CD4-positive, alpha-beta T cell treated with Interleukin-17A for 1 hour (primary cell): ENCODE data around the gene SLC1A7.

Experiments used
- DNase-seq: peaks from one replicate; pipeline ENCODE4 v3.0.0-alpha.2; 2020

Gene SLC1A7

GRCh38 chr1:53088616-53089300 lies 53.7 kb downstream of the SLC1A7 start:
- DNase-seq = no peak

DNA sequence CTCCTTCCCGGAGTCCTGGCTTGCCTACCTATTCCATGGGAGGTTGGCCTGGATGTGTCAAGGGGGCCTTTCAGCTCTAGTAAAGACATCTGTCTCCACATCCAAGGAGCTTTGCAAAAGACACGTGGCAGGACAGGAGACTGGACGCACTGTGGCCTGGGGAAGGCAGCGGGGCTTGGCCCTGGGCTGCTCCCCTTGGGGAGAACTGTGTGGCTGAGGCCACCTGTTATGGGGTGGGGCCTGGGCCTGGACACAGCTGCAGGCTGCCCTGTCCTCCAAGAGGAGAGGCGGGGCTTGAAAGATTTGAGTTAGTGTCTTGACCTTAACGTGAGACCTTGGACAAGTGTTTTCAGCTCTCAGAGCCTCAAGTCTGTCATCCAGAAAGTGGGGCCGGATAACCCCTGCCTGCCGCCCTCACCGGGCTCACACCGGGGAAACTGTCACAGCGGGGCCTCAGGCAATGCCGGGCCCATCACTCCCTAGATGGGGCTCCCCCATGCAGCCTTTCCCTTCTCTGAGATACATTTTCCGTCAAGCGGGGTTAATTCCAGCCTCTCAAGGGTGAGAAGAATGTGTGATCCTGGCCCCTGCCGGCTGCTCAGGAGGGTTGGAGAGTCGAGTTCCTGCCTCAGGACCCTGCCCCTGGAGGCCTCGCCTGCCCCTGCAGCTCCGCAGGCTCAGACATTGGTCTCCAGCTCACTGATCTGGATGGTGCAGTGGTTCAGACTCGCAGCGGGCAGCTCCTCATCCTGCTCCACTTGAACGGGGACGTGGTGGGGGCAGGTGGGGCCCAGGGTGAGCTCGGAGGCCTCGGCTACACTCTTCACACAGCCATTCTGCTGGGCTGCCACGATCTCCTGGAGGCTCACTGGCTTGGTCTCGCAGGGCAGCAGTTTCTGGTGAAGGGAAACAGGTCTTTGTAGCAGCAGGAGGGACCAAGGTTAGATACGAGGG lies 54.8 kb downstream of the SLC1A7 start:
- DNase-seq = no peak

- no peak for DNase-seq
Measured at GRCh38 chr1:53086491-53087070, 55.9 kb downstream of the SLC1A7 start.

DNA sequence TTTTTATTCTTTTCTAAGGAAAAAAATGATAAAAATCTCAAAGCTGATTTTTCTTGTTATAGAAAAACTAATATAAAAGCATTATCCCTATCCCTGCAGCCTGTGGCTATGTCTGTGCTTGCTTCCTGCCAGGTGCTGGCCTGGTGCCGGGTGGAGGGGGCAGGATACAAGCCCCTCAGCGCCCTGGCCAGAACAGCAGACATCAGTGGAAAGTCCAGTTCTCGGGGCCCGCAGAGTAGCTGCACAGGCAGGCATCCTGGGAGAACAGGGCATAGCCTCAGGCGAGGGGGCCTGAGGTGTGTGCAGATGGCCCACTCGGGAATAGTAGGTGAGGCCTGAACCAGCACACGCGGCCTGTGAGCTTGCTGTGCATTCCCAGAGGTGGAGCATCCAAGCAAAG lies 57.0 kb downstream of the SLC1A7 start:
- DNase-seq = no peak

- DNase-seq = peak; percentile 37
Measured at GRCh38 chr1:53084589-53084971, 57.9 kb downstream of the SLC1A7 start.

GRCh38 chr1:53083636-53084588 lies 58.5 kb downstream of the SLC1A7 start:
- DNase-seq = no peak

DNA sequence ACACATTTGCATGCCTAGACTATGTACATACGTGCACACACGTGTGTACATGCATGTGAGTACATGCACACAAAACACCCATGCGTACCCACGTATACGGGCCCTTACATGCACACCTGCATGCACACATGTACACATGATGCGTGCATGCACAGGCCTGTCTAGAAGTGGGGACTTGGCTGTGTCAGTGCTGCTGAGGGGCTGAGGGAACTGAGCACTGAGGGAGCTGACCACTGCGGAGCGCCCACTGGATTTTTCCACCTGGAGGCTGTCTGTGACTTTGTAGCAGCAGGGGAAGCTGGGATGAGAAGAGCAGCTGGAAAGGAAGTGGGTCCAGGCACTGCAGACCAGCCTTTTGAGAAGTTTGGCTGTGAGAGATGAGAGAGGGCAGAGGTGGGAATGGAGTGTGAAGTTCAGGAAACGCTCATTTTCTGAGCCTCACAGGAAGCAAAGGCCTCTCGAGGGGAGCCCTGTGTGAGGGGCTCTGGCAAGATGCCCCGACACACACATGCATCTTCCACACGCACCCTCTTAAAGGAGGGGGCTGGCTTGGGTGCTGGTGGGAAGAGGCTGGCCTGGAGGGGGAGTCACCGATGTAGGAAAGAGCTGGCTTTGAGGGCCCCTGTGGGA lies 59.5 kb downstream of the SLC1A7 start:
- DNase-seq = no peak

GRCh38 chr1:53081384-53082066 lies 60.9 kb downstream of the SLC1A7 start:
- no peak for DNase-seq

DNA sequence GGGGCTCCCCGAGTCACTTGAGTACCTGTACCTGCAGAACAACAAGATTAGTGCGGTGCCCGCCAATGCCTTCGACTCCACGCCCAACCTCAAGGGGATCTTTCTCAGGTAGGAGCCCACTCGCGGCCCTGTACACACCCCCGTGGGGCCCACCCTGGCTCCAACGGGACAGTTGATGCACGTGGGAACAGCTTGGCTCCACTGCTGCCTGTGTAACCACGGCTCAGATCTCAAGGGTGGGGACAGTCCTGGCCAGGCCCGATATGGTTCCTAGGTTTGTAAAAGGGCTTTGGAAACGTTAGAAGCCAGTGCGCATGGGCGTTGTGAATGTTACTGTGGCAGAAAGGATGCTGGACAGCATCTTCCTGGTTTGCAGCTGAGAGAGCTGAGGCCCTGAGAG lies 61.7 kb downstream of the SLC1A7 start:
- DNase-seq = no peak

DNA sequence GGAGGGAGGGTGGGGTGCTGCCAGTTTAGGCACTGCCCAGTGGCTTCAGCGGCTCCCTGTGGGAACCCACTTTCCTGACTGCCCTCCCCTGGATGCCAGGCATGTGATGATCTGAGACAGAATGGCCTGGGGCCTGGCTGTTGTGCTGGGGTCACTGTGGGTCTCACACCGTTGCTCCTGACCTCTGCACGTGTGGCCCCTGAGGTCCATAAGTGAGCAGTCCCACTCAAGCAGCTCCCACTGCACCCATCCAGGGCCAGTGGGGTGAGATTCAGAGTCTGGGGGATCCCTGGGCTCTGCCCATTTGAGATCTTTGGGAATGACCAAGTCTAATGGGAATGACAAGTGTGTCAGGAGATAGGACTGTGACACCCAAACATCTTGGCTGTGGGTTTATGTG lies 62.4 kb downstream of the SLC1A7 start:
- DNase-seq = no peak

- no peak for DNase-seq
Measured at GRCh38 chr1:53079251-53079650, 63.2 kb downstream of the SLC1A7 start.

GRCh38 chr1:53078333-53079101 lies 63.9 kb downstream of the SLC1A7 start:
- DNase-seq = no peak

DNA sequence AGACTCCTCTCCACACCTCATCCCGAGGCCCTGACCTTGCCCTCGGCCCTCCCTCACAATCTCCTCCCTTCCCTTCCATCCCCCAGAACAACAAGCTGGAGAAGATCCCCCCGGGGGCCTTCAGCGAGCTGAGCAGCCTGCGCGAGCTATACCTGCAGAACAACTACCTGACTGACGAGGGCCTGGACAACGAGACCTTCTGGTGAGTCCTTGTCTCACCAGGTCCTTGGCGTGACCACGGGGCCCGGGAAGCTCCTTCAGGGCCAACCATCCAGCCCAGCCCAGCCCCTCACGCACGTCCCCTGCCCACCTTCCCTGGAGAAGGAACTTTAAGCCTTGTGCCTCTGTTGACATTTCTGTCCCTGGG lies 64.9 kb downstream of the SLC1A7 start:
- no peak for DNase-seq

DNA sequence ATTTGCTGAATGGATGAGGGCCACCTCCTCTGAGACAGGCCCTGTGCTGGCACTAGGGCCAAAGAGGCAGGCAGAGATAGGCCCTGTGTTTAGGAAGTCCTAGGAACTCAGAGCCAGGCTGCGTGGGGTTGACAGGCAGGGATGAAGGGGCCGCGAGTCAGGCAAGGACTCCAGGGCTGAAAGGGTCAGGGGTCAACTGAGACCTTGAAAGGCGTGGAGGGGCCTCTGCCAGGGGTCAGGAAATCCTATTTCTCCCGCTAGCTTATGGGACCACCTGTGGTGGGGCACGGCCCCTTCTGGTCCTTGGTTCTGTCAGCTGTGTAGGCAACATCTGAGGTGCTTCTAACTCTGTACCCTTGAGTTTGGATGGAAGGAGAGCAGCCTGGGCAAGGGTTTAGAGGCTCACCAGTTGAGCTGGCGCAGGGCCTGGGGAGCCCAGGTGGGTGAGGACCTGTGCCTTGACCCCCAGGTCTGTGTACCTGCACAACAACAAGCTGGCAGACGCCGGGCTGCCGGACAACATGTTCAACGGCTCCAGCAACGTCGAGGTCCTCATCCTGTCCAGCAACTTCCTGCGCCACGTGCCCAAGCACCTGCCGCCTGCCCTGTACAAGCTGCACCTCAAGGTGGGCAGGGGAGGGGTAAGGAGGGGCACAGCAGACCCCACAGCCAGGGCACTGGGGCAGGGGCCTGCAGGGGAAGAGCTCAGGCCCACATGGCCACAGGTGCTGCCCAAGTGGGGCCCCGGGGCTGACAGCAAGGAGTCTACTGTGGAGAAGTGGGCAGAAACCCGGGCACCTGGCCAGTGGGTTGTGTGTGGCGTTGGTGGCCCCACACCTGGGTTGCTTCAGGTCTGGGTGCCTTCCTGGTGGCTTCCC lies 65.5 kb downstream of the SLC1A7 start:
- no peak for DNase-seq

DNA sequence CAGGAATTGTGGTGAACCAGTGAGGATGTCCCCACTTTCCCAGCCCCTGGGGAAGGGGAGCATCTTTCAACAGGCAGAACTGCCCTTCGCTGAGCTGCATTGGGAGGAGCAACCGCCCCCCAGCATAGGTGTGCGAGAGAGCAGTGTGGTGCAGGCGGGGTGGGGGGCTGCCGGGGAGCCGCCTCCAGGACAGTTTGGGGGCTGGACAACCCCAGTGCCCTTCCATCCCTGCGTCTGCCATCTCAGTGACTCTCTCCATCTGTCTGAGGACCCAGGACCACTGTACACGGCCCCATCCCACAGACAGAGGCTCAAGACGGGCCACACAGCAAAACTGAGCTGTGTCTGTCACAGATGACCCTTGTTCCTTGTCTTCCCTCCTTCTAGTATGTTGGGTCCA lies 66.3 kb downstream of the SLC1A7 start:
- no peak for DNase-seq

DNA sequence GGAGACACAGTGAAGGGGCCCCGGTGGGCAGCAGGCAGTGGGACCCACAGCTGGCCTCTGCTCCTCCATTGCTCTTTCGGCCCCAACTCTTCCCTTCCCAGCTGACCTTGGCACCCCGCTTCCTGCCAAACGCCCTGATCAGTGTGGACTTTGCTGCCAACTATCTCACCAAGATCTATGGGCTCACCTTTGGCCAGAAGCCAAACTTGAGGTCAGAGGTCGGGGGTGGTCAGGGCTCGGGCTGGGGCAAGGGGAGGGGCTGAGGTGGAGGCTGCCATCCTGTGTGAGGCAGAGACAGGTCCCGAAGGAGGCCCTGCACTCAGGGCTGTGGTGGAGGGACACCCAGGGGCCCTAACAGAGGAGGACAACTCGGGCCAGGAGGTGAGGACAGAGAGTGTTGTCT lies 66.7 kb downstream of the SLC1A7 start:
- no peak for DNase-seq

DNA sequence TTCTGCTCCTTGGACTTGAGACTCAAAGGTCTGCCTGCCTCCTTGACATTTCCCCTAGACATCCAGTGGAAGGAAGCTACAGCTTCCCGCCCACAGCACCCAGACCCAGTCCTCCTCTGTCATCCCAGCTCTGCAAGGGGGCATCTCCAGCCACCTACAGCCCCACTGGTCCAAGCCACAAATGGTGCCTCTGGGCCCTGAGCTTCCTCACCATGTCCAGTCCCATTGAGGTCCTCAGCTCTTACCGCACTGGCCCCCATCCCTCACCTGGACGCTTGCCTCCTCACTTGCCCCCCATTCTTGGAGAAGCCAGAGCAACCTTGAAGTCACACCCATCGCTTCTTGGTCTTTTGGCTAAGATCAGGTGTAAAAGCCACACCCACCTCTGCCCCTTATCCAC lies 67.2 kb downstream of the SLC1A7 start:
- DNase-seq = no peak

DNA sequence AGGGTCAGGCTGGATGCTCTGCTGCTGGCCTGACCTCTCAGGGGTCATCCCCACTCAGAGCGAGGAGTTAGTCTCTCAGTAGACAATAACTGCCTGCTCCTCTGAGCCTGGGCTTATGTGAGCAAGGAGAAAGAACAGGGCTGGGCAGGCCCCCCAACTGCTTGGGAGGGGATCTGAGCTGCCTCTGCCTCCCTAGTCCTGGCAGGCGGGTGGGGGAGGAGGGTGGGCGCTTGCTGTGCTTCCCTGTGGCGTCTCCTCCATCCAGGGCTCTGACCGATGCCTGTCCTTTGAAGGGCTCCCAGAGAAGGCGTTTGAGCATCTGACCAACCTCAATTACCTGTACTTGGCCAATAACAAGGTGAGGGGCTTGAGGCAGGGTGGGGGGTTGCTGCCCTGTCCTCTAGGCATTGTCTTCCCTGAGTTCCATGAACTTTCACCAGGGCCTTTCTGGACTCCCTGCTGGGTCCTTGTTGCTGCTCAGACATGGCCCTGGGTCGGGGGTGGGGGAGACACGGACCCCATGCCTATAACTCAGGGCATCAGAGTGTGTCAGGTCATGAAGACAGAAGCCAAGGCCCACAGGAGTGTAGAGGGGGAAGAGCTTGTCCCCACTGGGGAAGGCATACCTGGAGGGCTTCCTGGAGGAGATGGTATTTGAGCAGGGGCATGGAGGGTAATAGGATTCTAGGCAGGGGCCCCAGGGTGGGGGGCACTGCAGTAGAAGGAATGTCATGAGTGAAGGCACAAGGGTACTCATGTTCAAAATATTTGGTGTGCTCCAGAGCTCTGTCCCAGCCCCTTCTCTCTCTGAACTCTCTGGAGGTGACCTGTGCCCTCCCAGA lies 67.9 kb downstream of the SLC1A7 start:
- DNase-seq = no peak

GRCh38 chr1:53073868-53074311 lies 68.5 kb downstream of the SLC1A7 start:
- no peak for DNase-seq
